H9 (cell line): Measurements from ENCODE around the gene FANCG. TPM values are rescaled to one million over a fixed set of nuclear protein-coding genes. Genes with fewer than 3 reads are reported as not detected.

ENCODE experiments used
- DNase-seq: peaks from one replicate; pipeline ENCODE4 v3.0.0-alpha.2; 2017
- H2AFZ ChIP-seq: one replicate; pipeline ENCODE4 v1.6.1; 2013; ENCODE audit warnings: mild to moderate bottlenecking, low read length, control low read depth, moderate library complexity
- H2AK5ac ChIP-seq: 2 replicates; pipeline ENCODE4 v1.6.1; 2013; ENCODE audit warnings: low read length, control low read depth, mixed read lengths; ENCODE audit not compliant: insufficient read length
- H2BK120ac ChIP-seq: one replicate; pipeline ENCODE4 v1.6.1; 2013; ENCODE audit warnings: low read depth, mild to moderate bottlenecking, low read length, control low read depth, inconsistent platforms; ENCODE audit not compliant: poor library complexity, severe bottlenecking
- H2BK12ac ChIP-seq: 2 replicates; pipeline ENCODE4 v1.6.1; 2013; ENCODE audit warnings: low read length, control low read depth, mixed read lengths, low read depth; ENCODE audit not compliant: insufficient read length
- H2BK15ac ChIP-seq: 2 replicates; pipeline ENCODE4 v1.6.1; 2013; ENCODE audit warnings: low read depth, low read length, control low read depth
- H2BK20ac ChIP-seq: one replicate; pipeline ENCODE4 v1.6.1; 2013; ENCODE audit warnings: low read depth, mild to moderate bottlenecking, low read length, control low read depth, inconsistent platforms; ENCODE audit not compliant: poor library complexity, severe bottlenecking
- H2BK5ac ChIP-seq: 2 replicates; pipeline ENCODE4 v1.6.1; 2013; ENCODE audit warnings: low read length, control low read depth, mixed read lengths; ENCODE audit not compliant: insufficient read length
- H3K14ac ChIP-seq: 2 replicates; pipeline ENCODE4 v1.6.1; 2013; ENCODE audit warnings: low read length, control low read depth; ENCODE audit not compliant: insufficient read depth
- H3K18ac ChIP-seq: 2 replicates; pipeline ENCODE4 v1.6.1; 2013; ENCODE audit warnings: low read depth, mild to moderate bottlenecking, mixed read lengths, low read length, control low read depth; ENCODE audit not compliant: insufficient read length
- H3K23ac ChIP-seq: 2 replicates; pipeline ENCODE4 v1.6.1; 2013; ENCODE audit warnings: low read length, control low read depth, mixed read lengths, low read depth; ENCODE audit not compliant: insufficient read length
- H3K23me2 ChIP-seq: 2 replicates; pipeline ENCODE4 v1.6.1; 2013; ENCODE audit warnings: low read depth, mild to moderate bottlenecking, mixed read lengths, low read length, control low read depth; ENCODE audit not compliant: insufficient read length, poor library complexity, severe bottlenecking
- H3K27ac ChIP-seq: 2 replicates; pipeline ENCODE4 v1.5.1; 2013; ENCODE audit warnings: low read length, control low read depth, mixed read lengths, low read depth; ENCODE audit not compliant: insufficient read length
- H3K27me3 ChIP-seq: 2 replicates; pipeline ENCODE4 v1.6.1; 2013; ENCODE audit warnings: low read length, control low read depth, inconsistent platforms; ENCODE audit not compliant: insufficient read depth
- H3K4ac ChIP-seq: 2 replicates; pipeline ENCODE4 v1.6.1; 2013; ENCODE audit warnings: low read depth, mild to moderate bottlenecking, control low read depth, inconsistent platforms, low read length, moderate library complexity
- H3K4me1 ChIP-seq: 2 replicates; pipeline ENCODE4 v1.6.1; 2013; ENCODE audit warnings: low read length, control low read depth, inconsistent platforms; ENCODE audit not compliant: insufficient read depth
- H3K4me2 ChIP-seq: 2 replicates; pipeline ENCODE4 v1.6.1; 2013; ENCODE audit warnings: low read length, control low read depth, mixed read lengths; ENCODE audit not compliant: insufficient read length, insufficient read depth
- H3K56ac ChIP-seq: 2 replicates; pipeline ENCODE4 v1.6.1; 2013; ENCODE audit warnings: low read depth, mild to moderate bottlenecking, mixed read lengths, low read length, control low read depth; ENCODE audit not compliant: insufficient read length
- H3K79me1 ChIP-seq: 2 replicates; pipeline ENCODE4 v1.6.1; 2013; ENCODE audit warnings: low read depth, mild to moderate bottlenecking, moderate library complexity, low read length, control low read depth, inconsistent platforms; ENCODE audit not compliant: insufficient read depth, poor library complexity, severe bottlenecking
- H3K79me2 ChIP-seq: 2 replicates; pipeline ENCODE4 v1.6.1; 2013; ENCODE audit warnings: low read length, control low read depth, inconsistent platforms; ENCODE audit not compliant: insufficient read depth
- H3K9ac ChIP-seq: 2 replicates; pipeline ENCODE4 v1.6.1; 2013; ENCODE audit warnings: low read length, control low read depth, mixed read lengths; ENCODE audit not compliant: insufficient read length; ENCODE audit errors: extremely low read depth
- H3K9me3 ChIP-seq: one replicate; pipeline ENCODE4 v1.6.1; 2013; ENCODE audit warnings: low read depth, low read length, inconsistent platforms; ENCODE audit not compliant: control insufficient read depth
- H3T11ph ChIP-seq: one replicate; pipeline ENCODE4 v1.6.1; 2013; ENCODE audit warnings: mild to moderate bottlenecking, low read length, control low read depth, inconsistent platforms
- H4K20me1 ChIP-seq: one replicate; pipeline ENCODE4 v1.6.1; 2013; ENCODE audit not compliant: control insufficient read depth, insufficient read length, insufficient read depth
- H4K5ac ChIP-seq: 2 replicates; pipeline ENCODE4 v1.6.1; 2013; ENCODE audit warnings: low read depth, mild to moderate bottlenecking, mixed read lengths, low read length, control low read depth; ENCODE audit not compliant: insufficient read length
- H4K8ac ChIP-seq: replicated peaks from 2 replicates; pipeline ENCODE4 v1.6.1; 2013; ENCODE audit warnings: low read length, control low read depth, mixed read lengths, low read depth; ENCODE audit not compliant: insufficient read length
- H4K91ac ChIP-seq: 2 replicates; pipeline ENCODE4 v1.6.1; 2013; ENCODE audit warnings: low read depth, mild to moderate bottlenecking, moderate library complexity, mixed read lengths, low read length, control low read depth; ENCODE audit not compliant: insufficient read length
- H3K27ac Mint-ChIP-seq, 3 experiments: 2 replicates in 2 of 3; 3 replicates in 1 of 3; pipeline ENCODE4 v1.8.0; 2020 to 2021; ENCODE audit warnings: mixed read lengths in 3 of 3, mild to moderate bottlenecking in 1 of 3, moderate library complexity in 1 of 3
- H3K27me3 Mint-ChIP-seq: 2 replicates; pipeline ENCODE4 v1.8.0; 2021; ENCODE audit warnings: low read depth, mild to moderate bottlenecking, moderate library complexity, mixed read lengths
- H3K36me3 Mint-ChIP-seq, 3 experiments: 2 replicates in 2 of 3; 3 replicates in 1 of 3; pipeline ENCODE4 v1.8.0; 2020 to 2021; ENCODE audit warnings: low read depth in 3 of 3, mixed read lengths in 3 of 3; ENCODE audit not compliant: insufficient read depth in 1 of 3
- H3K4me1 Mint-ChIP-seq, 2 experiments: 2 replicates each; pipeline ENCODE4 v1.8.0; 2020; ENCODE audit warnings: mixed read lengths in 2 of 2
- H3K4me3 Mint-ChIP-seq, 2 experiments: 2 replicates in 1 of 2; 3 replicates in 1 of 2; pipeline ENCODE4 v1.8.0; 2020 to 2021; ENCODE audit warnings: mild to moderate bottlenecking in 2 of 2, mixed read lengths in 2 of 2, moderate library complexity in 1 of 2
- H3K9me3 Mint-ChIP-seq, 2 experiments: 2 replicates in 1 of 2; 3 replicates in 1 of 2; pipeline ENCODE4 v1.8.0; 2020; ENCODE audit warnings: mild to moderate bottlenecking in 2 of 2, mixed read lengths in 2 of 2, moderate library complexity in 1 of 2
- CTCF ChIP-seq: fragments of 200-600 bp; sonication (generic); conservative IDR thresholded peaks from 3 replicates; pipeline ENCODE4 v1.8.0; 2021; ENCODE audit warnings: antibody characterized with exemption, mild to moderate bottlenecking
- WGBS: extraction: QIAGEN DNeasy Blood & Tissue Kit; methylation state at CpG from one replicate; pipeline ENCODE4 v1.1.7; 2013; ENCODE audit warnings: missing lambda C conversion rate, low lambda C conversion rate, mixed read lengths; ENCODE audit not compliant: insufficient read length; ENCODE audit errors: extremely low coverage; 5-methylcytosine and 5-hydroxymethylcytosine counted together
- total RNA-seq: library from RNA; stranded (reverse); gene quantifications from 2 replicates; pipeline ENCODE4 v1.2.1, GENCODE V29; 2021

FANCG gene
- total RNA-seq, 1 experiment from 2014 or later, result 86.9 TPM

DNA sequence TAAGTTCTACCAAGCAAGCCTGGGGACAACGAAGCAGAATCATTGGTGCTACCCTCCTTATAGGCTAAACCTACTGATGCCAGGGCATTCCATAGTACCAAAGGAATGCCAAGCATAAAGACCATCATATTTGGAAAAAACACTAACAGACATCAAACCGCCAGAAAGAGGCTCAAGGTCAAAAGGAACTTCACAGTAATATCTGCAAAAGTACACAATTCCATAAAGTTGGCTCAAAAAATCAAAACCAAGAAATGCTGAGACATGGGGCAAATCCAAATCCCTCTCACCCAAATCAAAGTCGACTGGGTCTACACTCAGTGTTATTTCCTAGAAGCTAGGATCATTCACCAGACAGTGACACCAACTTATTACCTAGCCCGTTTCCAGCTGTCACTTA lies 10.7 kb downstream of the FANCG start:
- no peaks in the 10 kb centered on the region for H3K79me1 ChIP-seq
- peaks cover 6% of the 10 kb centered on the region for H3K23me2 ChIP-seq
- peaks cover 39% of the 10 kb centered on the region for H3K79me2 ChIP-seq
- H3T11ph ChIP-seq, result no peak overlapping the region
- H2AK5ac ChIP-seq, result no peak overlapping the region
- no peak overlapping the region for H3K18ac ChIP-seq
- H4K8ac ChIP-seq, result no peak overlapping the region
- H3K36me3 Mint-ChIP-seq, result peaks cover 64 to 84% (median 71%) of the 10 kb centered on the region in 3 experiments
- H3K27ac Mint-ChIP-seq, result peak overlapping the region in 1 of 3 experiments; percentile 47; a peak in 1 of 7 replicates
- H3K23ac ChIP-seq, result no peak overlapping the region
- H2AFZ ChIP-seq, result no peak overlapping the region
- H3K4me3 Mint-ChIP-seq, result peak overlapping the region; percentile 16 to 26; a peak in 2 of 5 replicates
- H3K4me1 Mint-ChIP-seq, result peaks cover 18 to 22% of the 10 kb centered on the region in 2 experiments
- no peak overlapping the region for H2BK120ac ChIP-seq
- no peak overlapping the region for H3K14ac ChIP-seq
- no peak overlapping the region for H3K4me2 ChIP-seq
- no peak for DNase-seq
- H4K20me1 ChIP-seq, result no peaks in the 10 kb centered on the region
- no peaks in the 10 kb centered on the region for H3K27me3 ChIP-seq
- H2BK15ac ChIP-seq, result no peak overlapping the region
- no peak overlapping the region for H2BK5ac ChIP-seq
- no peak overlapping the region for H3K27ac ChIP-seq
- no peak overlapping the region for H3K4ac ChIP-seq
- no peaks in the 10 kb centered on the region; a peak in 1 of 5 replicates for H3K9me3 Mint-ChIP-seq
- no peak overlapping the region for H3K56ac ChIP-seq
- no peak overlapping the region for H4K5ac ChIP-seq
- no CpG with 5 or more reads among the region's 4 CpGs for WGBS
- H3K27me3 Mint-ChIP-seq, result no peaks in the 10 kb centered on the region; the same call in none of the 2 replicates
- H3K9me3 ChIP-seq, result no peaks in the 10 kb centered on the region
- no peak overlapping the region for H2BK20ac ChIP-seq
- no peak for TF ChIP-seq CTCF
- H3K4me1 ChIP-seq, result peaks cover 5% of the 10 kb centered on the region; the same call in 1 of the 2 replicates
- H2BK12ac ChIP-seq, result no peak overlapping the region
- no peak overlapping the region for H3K9ac ChIP-seq
- no peak overlapping the region for H4K91ac ChIP-seq
